Right ventricle myocardium inferior (tissue), 1 donor: ENCODE results near the gene CLEC4F. TPM values are rescaled to one million over a fixed set of nuclear protein-coding genes. Genes with fewer than 3 reads are reported as not detected.

ENCODE experiments used
- ATAC-seq: fragments of 200-7000 bp; cut with Tn5 transposase; one replicate; pipeline ENCODE4 v1.9.1; 2020; ENCODE audit warnings: mild to moderate bottlenecking, moderate library complexity
- DNase-seq: peaks from one replicate; pipeline ENCODE4 v3.0.0; 2021; ENCODE audit errors: missing footprints
- intact Hi-C: fragments of 100-400 bp; cut with DNase I; formaldehyde crosslinking; loops from one replicate; pipeline ENCODE4 v1.11.0; 2022
- total RNA-seq: library from RNA; stranded (reverse); fragmentation: NEBNext Ultra II Directional; extraction: Animal tissue kit (Norgen Biotek cat#: 25700); gene quantifications from one replicate; pipeline ENCODE4 v1.2.1, GENCODE V29; 2021
- donor health status: DM: no; HTN: yes; CAD: no; lungs with severe emphysema.

CLEC4F gene
- total RNA-seq, 1 donor from 2014 or later: 0.22 TPM

DNA sequence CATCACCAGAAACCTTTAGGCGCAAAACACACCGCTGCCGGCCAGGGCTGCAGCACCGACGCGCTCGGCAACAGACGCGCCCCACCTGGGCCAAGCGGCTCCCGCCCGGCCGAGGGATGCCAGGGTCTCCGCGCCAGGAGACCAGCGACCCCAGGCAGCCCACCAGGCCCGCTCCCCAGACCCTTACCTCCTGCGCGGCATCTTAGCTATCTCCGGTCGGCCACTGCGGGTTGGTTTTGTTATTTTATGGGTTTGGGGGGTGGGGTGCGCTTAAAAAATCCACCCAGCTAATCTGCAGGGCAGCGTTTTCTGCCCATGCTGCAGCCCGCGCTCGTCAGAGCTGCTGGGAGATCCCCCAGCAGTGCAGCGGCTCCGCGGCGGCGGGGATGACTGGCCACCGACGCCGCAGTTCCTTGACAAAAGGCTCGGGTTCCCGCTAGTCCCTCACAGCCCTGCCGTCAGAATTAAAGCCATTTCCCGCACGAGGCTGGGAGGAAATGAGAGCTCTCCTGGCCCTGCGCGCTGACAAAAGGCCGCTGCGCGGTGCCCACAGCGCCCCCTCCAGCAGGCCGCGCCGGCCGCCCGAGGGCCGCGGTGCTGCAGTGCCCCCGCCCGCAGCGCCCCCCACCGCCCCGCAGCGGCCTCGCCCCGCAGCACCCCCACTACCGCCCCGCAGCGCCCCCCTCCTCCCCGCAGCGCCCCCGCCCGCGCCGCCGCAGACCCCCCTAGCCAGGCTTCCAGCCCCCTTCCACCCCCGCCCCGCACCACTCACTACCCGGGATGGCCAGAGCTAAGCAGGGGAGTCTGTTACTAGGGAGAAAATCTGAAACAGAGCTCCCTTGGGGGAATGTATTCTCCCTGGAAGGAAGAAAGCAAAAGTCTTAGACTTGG lies 52.5 kb downstream of the CLEC4F start, which contains the start of gene ADD2:
Gene ADD2, minus strand, starts transcription at position 502 of the 891 bp plus-strand sequence. CDS start 61,792 bp downstream, outside the sequence.
- intact Hi-C loops: no loop called here
- DNase-seq (no peak), ATAC-seq (no peak)

DNA sequence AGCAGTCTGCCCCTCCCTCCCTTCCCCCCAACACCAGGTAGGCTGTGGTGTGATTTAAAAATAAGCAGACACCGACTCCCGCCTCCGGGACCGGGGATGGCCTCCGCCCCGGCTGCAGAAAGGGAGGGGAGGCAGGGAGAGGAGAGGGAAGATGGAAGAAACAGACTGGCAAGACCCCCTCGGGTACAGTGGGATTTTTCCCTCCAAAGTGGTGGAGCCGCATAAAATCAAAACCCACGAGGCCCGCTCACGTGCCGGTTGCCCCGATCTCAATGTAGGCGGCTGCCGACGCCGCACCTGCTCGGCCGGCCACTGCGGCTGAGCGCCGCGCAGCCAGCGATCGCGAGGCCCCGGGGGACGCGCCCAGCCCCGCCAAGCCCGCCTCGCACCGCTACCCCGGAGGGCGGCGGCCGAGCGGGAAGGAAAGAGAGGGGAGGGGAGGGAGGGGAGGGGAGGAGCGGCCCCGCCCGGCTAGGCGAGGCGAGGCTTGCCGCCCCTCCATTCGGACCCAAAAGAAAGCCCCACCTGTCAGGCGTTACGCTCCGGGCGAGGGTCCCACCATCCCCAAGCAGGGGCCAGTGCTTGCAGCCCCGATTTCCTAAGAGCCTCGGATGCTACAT lies 53.2 kb downstream of the CLEC4F start:
- ATAC-seq (no peak), DNase-seq (no peak)
- intact Hi-C loops: no loop called here

DNA sequence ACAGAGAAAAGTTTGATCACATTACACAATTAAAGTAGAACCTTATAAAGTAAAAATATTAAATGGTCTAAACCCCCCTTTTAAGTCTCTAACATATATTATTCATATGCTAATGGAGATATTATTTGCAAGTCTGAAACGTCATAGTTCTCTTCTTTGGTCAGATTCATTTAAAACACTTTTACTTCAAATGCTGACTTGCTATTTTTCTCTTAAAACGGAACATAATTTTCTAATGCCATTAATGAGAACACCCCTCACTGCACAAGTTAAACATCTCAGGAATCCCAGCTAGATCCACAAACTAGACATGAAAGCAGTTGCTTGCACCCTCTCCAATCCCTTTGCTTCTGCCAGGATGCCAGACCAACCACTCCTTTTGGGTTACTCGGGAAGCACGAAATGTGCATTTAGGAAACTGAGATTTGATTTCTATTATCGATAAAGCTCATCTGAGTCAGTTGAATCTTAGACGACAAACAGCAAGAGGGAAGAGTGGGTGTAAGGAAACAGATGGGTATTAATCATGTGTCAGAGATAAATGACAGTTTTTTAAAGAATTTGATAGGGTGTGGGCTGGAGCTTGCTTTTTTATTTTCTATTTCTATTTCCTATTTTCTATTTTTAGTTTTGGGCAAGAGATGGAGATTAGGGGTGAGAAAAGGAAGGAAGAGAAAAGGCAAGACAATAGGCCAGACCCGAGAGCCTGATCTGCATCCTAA lies 53.9 kb downstream of the CLEC4F start:
- ATAC-seq (no peak), DNase-seq (no peak)
- intact Hi-C loops: no loop called here

DNA sequence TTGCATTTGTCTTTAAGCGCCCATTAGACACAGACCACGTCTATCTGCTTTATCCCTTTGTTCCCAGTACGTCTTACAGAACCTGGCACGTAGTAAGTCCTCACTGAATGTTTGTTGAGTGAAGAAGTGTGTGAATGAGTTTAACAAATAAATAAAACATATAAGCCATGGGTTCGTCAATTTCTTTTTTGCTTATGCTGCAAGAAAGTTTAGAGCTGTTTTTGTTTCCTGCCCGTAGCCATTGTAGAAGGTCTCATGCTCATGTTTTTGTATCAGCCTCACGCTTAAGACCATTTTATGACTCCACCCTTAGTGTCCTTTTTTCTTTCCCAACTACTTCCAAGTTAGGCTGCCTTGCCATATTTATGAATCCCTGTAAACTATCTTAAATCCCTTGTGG lies 54.9 kb downstream of the CLEC4F start:
- intact Hi-C loops: no loop called here
- no peak for DNase-seq
- no peak for ATAC-seq

DNA sequence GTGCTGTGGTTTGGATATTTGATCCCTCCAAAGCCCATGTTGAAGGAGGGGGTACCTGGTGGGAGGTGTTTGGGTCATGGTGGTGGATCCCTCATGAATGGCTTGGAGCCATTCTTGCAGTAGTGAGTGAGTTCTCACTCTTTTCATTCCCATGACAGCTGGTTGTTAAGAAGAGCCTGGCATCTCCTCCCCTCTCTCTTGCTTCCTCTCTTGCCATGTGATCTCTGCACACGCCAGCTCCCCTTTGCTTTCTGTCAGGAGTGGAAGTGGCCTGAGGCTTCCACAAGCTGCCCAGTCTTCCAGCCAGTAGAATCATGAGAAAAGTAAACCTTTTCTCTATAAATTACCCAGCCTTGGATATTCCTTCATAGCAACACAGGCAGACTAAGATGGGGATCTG lies 61.0 kb downstream of the CLEC4F start:
- DNase-seq (no peak), ATAC-seq (no peak)
- intact Hi-C loops: no loop called here

Other genes with a start within 250 kb of the CLEC4F start
- 2.3 TPM for gene ADD2, start 52.4 kb downstream of the CLEC4F start, total RNA-seq
- gene FIGLA, start 30.0 kb downstream of the CLEC4F start, total RNA-seq: not detected
- gene CD207, start 15.2 kb upstream of the CLEC4F start, total RNA-seq: 0.41 TPM
- gene VAX2, start 80.0 kb upstream of the CLEC4F start, total RNA-seq: 0.30 TPM
- gene ATP6V1B1, start 115.3 kb upstream of the CLEC4F start, total RNA-seq: not detected
- 0.54 TPM for gene ANKRD53, start 158.0 kb upstream of the CLEC4F start, total RNA-seq
- gene TEX261, start 174.3 kb upstream of the CLEC4F start, total RNA-seq: 63.8 TPM
- 56.0 TPM for gene NAGK, start 248.0 kb upstream of the CLEC4F start, total RNA-seq